Subcutaneous preadipocyte (primary cell): ENCODE data around the gene RBM42. TPM values are rescaled to one million over a fixed set of nuclear protein-coding genes. Genes with fewer than 3 reads are reported as not detected.

Experiments used
- total RNA-seq: library from RNA; depleted of rRNA; stranded (reverse); fragments of >200 nt; gene quantifications from 2 replicates; pipeline ENCODE4 v1.2.3, GENCODE V29; 2012

The RBM42 gene
- total RNA-seq, result 42.0 and 43.0 TPM in 2 replicates

GRCh38 chr19:35628565-35629331 lies at the start of gene RBM42:
Gene RBM42 (plus strand): TSS chr19:35629036. CDS start chr19:35629154, 118 bp downstream.

GRCh38 chr19:35585848-35586247 lies 43.0 kb upstream of the RBM42 start, which contains the start of gene PMIS2:
Gene PMIS2 (plus strand): TSS chr19:35586173. CDS start chr19:35586260, 87 bp downstream.

GRCh38 chr19:35612559-35613321 lies 16.1 kb upstream of the RBM42 start, which contains the start of gene HAUS5:
Gene HAUS5 (plus strand): TSS chr19:35612735. CDS start chr19:35612795, 60 bp downstream.

GRCh38 chr19:35641515-35642151 lies 12.8 kb downstream of the RBM42 start, which contains the start of gene ETV2:
Gene ETV2 (plus strand): TSS chr19:35641745. CDS start chr19:35642461, 716 bp downstream.

GRCh38 chr19:35648017-35648961 lies 19.5 kb downstream of the RBM42 start, which contains the start of gene COX6B1:
Gene COX6B1 (plus strand): TSS chr19:35648323. CDS start chr19:35651244, 2,921 bp downstream.

GRCh38 chr19:35666251-35666913 lies 37.5 kb downstream of the RBM42 start, which contains the start of gene UPK1A:
Gene UPK1A (plus strand): TSS chr19:35666517. CDS start chr19:35666813, 296 bp downstream.

Other genes with a start within 250 kb of the RBM42 start
- not detected in 2 replicates for gene FFAR2, start 180.8 kb upstream of the RBM42 start, total RNA-seq
- gene KRTDAP, start 138.6 kb upstream of the RBM42 start, total RNA-seq, result not detected in 2 replicates
- gene DMKN, start 115.4 kb upstream of the RBM42 start, total RNA-seq, result 8.2 and 23.1 TPM in 2 replicates
- 4.3 and 13.6 TPM in 2 replicates for gene SBSN, start 100.7 kb upstream of the RBM42 start, total RNA-seq
- gene GAPDHS, start 95.6 kb upstream of the RBM42 start, total RNA-seq, result under 0.01 TPM in 1 of 2 replicates, not detected in the other
- 85.2 and 116 TPM in 2 replicates for gene TMEM147, start 83.4 kb upstream of the RBM42 start, total RNA-seq
- not detected in 2 replicates for gene ATP4A, start 65.4 kb upstream of the RBM42 start, total RNA-seq
- gene PMIS2, start 42.9 kb upstream of the RBM42 start, total RNA-seq, result not detected in 2 replicates
- gene HAUS5, start 16.3 kb upstream of the RBM42 start, total RNA-seq, result 6.6 and 12.5 TPM in 2 replicates
- 0.37 and 0.39 TPM in 2 replicates for gene ETV2, start 12.7 kb downstream of the RBM42 start, total RNA-seq
- gene COX6B1, start 19.3 kb downstream of the RBM42 start, total RNA-seq, result 156 and 265 TPM in 2 replicates
- not detected in 2 replicates for gene UPK1A, start 37.5 kb downstream of the RBM42 start, total RNA-seq
- gene ZBTB32, start 75.5 kb downstream of the RBM42 start, total RNA-seq, result not detected in 2 replicates
- 7.3 and 7.8 TPM in 2 replicates for gene KMT2B, start 89.0 kb downstream of the RBM42 start, total RNA-seq
- gene IGFLR1, start 113.4 kb downstream of the RBM42 start, total RNA-seq, result 1.6 and 2.9 TPM in 2 replicates
- gene U2AF1L4, start 116.4 kb downstream of the RBM42 start, total RNA-seq, result 4.5 and 5.5 TPM in 2 replicates
- gene PSENEN, start 116.6 kb downstream of the RBM42 start, total RNA-seq, result 12.5 and 14.7 TPM in 2 replicates
- gene LIN37, start 119.5 kb downstream of the RBM42 start, total RNA-seq, result 14.3 and 16.2 TPM in 2 replicates
- 21.3 and 48.9 TPM in 2 replicates for gene HSPB6, start 128.0 kb downstream of the RBM42 start, total RNA-seq
- gene PROSER3, start 129.1 kb downstream of the RBM42 start, total RNA-seq, result 7.7 and 12.7 TPM in 2 replicates
- gene ARHGAP33, start 146.5 kb downstream of the RBM42 start, total RNA-seq, result 5.9 and 6.3 TPM in 2 replicates
- not detected in 2 replicates for gene PRODH2, start 183.8 kb downstream of the RBM42 start, total RNA-seq
- gene NPHS1, start 223.5 kb downstream of the RBM42 start, total RNA-seq, result not detected in 2 replicates
- gene KIRREL2, start 227.9 kb downstream of the RBM42 start, total RNA-seq, result under 0.01 TPM in 1 of 2 replicates, not detected in the other
- 0.37 and 1.2 TPM in 2 replicates for gene APLP1, start 239.5 kb downstream of the RBM42 start, total RNA-seq